T1000 (cell line): Measurements from ENCODE around the gene PRKCZ.
"Not testable (repeated sequence)": the region's sequence is repeated elsewhere in the genome, so short reads cannot be mapped to it uniquely, and the experiment has no call there.

ENCODE experiments used
- DNase-seq: peaks from one replicate; lab custom pipeline; 2025; ENCODE audit warnings: mixed read lengths; lab: John Stamatoyannopoulos, UW

PRKCZ gene

DNA sequence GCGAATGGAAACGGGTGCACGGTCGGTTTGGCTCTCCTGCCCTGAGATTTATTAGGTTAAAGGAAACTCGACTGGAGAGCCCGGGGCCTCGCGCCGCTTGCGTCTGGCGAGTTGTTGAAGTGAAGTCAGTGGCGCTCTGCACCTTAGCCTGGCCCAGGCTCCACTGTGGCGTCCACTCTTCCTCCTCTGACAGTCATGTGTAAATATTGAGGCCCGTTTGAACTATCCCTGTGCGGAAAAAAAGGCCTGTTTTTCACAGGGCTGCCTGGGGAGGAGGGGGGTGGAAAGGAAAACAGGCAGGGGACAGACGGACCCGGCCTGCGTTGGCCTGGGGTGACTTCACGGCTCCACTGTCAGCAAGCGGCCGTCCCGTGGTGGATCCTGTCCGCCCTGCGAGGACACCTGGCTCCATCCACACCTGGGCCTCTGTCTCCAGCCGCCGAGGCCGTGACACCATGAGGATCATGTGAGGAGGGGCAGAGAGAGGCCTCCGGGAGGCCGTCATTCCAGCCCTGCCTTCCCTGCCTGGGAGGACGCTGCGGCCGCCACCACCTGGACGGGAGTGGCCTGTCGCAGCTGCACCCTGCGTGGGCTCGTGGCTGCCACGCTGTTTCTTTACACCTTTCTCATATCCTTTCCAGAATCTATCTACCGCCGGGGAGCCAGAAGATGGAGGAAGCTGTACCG, 84.6 kb downstream of the PRKCZ start:
- no peak for DNase-seq

DNA sequence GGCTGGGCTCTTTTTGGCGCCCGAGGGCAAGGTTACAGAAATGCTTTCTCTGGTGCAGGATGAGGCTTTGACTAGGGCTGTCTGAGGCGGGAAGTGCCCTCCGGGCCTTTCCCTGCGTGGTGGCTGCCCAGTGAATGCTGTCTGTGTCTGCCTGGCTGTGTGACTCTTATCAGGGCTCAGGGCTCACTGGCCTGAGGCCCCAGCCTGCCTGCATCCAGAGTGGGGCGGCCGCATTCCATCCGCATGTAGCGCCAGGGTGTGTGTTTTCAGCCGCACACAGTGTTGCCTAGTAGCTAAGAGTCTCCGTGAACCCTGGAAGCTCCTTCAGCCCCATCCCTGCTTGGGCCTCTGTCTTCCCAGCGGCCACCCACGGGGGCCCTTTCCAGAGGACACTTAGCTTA, 85.2 kb downstream of the PRKCZ start:
- DNase-seq = peak; percentile 71

DNA sequence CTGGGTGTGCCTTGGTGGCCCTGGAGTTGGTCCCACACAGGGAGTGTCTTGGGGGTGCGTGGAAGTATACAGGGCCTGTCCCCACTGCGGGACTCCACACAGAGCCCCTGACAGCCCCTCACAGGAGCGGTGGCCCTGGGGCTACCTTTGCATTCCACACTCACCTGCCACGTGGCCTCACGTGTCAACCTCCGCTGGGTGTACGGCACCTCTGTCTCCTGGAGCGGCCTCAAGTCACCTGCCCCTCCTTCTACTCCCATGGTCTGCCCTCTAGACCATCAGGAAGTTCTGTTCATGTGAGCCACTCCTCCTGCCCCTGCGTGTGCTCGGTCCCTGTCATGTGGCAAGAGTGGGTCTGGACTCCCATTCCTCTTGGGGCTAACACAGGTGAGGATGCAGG, 85.7 kb downstream of the PRKCZ start:
- no peak for DNase-seq

DNA sequence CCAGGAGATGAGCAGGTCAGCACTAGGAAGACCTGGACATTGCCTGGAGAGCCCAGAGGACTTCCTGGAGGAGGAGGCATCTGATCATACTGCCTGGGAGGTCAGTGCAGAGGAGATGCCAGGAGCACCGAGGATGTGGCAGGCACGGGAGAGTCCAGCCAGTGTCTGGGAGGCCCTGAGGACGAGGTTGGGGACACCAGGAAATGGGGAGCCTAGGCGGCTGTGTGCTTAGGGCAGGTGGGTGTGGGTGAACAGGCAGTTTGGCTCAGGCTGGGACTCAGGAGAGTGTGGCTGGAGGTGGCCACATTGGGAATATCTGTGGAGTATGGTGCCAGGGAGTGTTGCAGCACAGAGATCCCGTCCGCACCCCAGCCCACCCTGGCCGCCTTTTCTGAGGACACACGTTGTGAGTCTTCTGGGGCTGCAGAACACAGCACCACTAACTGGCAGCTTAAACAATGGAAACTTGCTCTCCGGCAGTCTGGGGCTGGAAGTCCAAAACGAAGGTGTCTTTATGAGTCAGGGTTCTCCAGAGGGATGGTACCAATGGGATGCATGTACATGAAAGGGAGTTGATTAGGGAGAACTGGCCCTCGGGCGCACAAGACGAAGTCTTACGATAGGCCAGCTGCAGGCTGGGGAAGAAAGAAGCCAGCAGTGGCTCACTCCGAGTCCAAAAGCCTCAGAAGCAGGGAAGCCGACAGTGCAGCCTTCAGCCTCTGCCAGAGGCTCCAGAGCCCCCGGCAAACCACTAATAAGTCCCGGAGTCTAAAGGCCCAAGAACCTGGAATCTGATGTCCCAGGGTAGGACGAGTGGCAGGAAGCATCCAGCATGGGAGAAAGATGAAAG, 86.4 kb downstream of the PRKCZ start:
- DNase-seq = no peak

- no peak for DNase-seq
Measured at GRCh38 chr1:2137257-2138121, 87.3 kb downstream of the PRKCZ start.

- DNase-seq = not testable (repeated sequence)
Measured at GRCh38 chr1:2139156-2139555, 88.9 kb downstream of the PRKCZ start.

- DNase-seq = no peak
Measured at GRCh38 chr1:2141025-2141424, 90.8 kb downstream of the PRKCZ start.

GRCh38 chr1:2143814-2144500, 93.7 kb downstream of the PRKCZ start:
- DNase-seq = no peak

DNA sequence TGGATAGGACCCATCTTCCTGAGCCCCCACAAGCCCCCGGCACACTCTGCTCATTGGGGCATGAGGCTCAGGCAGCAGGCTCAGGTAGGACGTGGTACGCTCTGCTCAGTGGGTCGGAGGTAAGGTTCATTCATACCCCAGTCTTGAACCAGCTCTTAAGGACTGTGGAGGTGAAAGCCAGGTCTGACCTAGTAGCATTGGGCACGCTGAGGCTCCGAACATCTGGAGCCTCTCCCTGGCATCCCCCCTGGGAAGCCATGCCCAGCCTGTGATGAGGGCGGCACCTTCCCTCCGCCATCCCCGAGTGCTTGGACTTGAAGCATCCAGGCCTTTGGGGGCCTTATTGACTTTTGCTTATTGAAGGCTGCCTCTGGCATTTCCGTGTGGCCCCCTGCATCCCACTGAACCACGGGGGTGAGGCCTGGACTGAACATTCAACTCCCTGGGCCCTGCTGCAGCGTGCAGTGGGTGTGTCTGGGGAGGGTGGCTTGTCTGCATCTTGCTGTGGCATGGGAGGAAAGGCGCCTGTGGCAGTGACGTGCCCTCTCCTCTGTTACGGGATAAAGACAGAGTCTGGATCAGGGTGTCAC, 94.4 kb downstream of the PRKCZ start:
- no peak for DNase-seq

DNA sequence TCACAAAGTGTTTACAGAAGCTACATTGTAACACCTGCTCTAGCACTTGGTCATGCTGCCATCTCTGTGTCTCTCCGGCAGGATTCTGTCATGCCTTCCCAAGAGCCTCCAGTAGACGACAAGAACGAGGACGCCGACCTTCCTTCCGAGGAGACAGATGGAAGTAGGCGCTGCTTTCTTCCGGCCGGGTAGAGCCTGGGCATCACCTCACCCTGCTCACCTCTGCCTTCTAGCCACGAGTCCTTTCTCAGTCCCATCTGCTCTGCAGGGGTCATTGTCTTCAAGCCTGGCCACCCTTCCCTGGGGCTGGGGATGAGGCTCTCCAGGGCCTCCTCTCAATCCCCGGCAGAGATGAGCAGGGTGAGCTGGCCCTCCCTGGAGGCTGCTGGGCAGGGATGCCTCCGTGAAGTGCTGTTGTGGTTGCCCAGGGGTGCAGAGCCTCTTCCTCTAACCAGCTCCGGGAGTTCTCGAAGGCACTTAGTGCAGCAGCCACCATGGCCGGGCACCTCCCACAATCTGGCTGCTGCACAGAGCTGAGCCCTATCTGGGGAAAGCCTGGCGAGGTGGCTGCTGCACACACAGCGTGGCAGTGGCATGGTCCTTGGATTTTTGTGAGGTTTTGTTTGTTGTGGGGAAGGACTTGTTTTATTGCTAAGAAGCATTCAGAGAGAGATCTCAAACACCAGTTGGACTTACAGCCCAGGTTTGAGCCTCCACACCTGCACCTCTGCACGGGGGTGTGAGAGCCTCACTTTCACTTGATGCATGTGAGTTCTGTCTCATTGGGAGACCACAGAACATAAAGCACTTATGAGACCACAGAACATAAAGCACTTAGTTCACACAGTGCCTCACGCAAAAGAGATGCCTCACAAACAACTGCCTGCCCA, 96.0 kb downstream of the PRKCZ start:
- no peak for DNase-seq

DNA sequence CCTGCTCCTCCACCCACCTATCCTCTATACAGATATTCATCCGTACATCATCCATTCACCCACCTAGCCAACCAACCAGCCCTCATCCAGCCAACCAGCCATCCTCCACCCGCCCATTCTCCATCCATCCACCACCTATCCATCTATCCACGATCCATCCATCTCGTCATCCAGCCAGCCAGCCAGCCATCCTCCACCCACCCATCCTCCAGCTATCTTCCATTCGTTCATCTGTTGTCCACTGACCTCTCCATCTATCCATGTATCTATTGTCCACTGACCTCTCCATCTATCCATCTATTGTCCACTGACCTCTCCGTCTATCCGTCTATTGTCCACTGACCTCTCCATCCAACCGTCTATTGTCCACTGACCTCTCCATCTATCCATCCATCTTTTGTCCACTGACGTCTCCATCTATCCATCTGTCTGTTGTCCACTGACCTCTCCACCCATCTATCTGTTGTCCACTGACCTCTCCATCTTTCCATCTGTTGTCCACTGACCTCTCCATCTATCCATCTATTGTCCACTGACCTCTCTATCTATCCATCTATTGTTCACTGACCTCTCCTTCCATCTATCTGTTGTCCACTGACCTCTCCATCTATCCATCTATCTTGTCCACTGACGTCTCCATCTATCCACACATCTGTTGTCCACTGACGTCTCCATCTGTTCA, 96.8 kb downstream of the PRKCZ start:
- DNase-seq = no peak

- DNase-seq = not testable (repeated sequence)
Measured at GRCh38 chr1:2147869-2148268, 97.7 kb downstream of the PRKCZ start.

DNA sequence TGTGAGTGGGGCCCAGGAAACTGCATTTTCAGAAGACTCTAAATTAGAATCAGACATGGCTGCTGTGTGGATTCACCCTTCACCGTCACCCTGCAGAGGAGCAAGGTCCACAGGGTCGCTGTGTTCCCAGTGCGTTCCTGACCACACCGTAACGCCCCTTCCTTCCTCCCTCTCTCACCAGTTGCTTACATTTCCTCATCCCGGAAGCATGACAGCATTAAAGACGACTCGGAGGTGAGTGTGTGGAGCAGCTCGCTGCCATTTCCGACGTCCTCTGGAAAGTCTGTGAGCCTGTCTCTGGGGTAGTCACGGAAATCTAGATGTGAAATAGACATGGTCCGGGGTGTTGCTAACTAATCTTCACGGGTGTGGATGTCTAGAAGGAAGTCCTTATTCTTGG, 98.5 kb downstream of the PRKCZ start:
- DNase-seq = no peak

DNA sequence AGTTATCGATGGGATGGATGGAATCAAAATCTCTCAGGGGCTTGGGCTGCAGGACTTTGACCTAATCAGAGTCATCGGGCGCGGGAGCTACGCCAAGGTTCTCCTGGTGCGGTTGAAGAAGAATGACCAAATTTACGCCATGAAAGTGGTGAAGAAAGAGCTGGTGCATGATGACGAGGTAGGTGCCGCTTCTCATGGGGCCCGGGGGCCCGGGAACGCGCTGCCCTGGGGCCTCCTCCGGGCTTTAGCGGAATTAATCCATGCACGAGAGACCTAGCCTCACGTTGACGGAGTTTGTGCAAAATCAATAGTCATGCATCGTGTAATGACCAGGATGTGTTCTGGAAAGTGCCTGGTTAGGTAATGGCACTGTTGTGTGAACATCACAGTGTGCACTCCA, 100.6 kb downstream of the PRKCZ start:
- no peak for DNase-seq

DNA sequence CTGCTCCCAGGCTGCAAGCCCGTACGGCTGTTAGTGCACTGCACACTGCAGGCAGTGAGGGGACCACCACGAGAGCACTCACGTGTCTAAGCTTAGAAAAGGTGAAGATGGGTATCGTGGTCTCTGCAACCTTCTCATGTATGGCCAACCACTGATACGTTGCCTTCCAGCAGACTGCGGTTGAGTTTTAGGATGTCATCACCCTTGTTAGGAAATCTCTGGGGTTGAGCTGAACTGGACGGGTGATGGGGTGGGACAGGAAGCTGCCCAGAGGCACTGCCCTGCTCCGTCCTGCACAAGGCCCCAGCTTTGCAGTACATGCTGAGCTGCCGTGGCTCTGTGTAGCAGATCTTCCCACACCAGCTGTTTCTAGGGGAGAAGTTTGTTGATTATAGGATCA, 101.0 kb downstream of the PRKCZ start:
- DNase-seq = no peak

DNA sequence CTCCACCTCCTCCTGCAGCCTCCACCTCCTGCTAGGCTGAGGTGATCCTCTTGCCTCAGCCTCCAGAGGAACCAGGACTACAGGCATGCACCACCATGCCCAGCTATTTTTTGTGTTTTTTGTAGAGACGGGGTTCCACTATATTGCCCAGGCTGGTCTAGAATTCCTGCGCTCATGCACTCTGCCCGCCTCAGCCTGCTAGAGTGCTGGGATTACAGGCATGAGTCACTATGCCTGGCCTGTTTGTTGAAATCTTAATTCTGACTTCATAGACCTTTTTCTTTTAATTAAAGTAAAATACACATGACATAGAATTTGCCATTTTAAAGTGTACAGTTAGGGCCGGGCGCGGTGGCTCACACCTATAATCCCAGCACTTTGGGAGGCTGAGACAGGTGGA, 101.7 kb downstream of the PRKCZ start:
- DNase-seq = no peak

DNA sequence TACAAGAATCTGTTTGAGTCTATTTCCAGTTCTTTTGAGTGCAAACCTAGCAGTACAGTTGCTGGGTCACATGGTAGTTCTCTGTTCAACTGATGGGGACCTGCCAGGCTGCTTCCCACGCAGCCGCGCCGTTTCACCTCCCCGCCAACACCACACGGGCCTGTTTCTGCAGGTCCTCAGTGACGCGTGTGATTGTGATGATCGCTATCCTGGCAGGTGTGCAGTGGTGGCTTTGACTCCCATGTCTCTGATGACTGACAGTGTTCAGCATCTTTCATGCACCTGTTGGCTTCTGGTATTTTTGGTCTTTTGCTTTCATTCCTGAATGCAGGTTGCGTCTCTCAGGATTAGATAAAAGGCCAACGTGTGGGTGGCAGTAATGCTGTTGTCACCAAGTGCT, 102.7 kb downstream of the PRKCZ start:
- DNase-seq = no peak

GRCh38 chr1:2154022-2154421, 103.8 kb downstream of the PRKCZ start:
- no peak for DNase-seq

- DNase-seq = no peak
Measured at GRCh38 chr1:2155147-2155598, 105.0 kb downstream of the PRKCZ start.

- no peak for DNase-seq
Measured at GRCh38 chr1:2155788-2156187, 105.6 kb downstream of the PRKCZ start.
